Stimulated activated naive CD4-positive, alpha-beta T cell treated with Interleukin-2 at 50 U/mL for 16 hours (primary cell): ENCODE measurements around the gene SPAG9.

Source experiments
- DNase-seq: peaks from one replicate; lab custom pipeline; 2025; lab: John Stamatoyannopoulos, UW

Gene SPAG9

GRCh38 chr17:50938821-50939541 is 181.7 kb downstream of the SPAG9 start:
- DNase-seq: no peak

- no peak for DNase-seq
These were observed 184.7 kb downstream of the SPAG9 start for GRCh38 chr17:50935996-50936266.

GRCh38 chr17:50935221-50935995 is 185.3 kb downstream of the SPAG9 start:
- DNase-seq: no peak

- no peak for DNase-seq
These were observed 185.9 kb downstream of the SPAG9 start for GRCh38 chr17:50934672-50935220.

DNA sequence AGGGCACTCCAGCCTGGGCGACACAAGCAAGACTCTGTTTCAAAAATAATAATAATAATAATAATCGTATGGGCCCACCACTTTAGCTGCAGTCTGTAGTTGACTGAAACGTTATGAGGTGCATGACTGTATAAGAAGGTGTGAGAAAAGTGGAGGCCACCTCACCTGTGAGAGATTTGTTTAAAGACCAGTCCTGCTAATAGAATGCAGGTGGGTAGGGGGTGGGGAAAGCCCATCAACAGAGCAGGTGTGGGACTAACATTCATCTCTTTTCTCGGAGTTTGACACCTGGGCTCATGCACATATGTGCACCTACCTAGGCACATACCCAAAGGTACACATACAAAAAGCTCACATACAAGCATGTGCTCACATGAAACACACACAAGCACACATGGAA is 186.5 kb downstream of the SPAG9 start:
- no peak for DNase-seq

DNA sequence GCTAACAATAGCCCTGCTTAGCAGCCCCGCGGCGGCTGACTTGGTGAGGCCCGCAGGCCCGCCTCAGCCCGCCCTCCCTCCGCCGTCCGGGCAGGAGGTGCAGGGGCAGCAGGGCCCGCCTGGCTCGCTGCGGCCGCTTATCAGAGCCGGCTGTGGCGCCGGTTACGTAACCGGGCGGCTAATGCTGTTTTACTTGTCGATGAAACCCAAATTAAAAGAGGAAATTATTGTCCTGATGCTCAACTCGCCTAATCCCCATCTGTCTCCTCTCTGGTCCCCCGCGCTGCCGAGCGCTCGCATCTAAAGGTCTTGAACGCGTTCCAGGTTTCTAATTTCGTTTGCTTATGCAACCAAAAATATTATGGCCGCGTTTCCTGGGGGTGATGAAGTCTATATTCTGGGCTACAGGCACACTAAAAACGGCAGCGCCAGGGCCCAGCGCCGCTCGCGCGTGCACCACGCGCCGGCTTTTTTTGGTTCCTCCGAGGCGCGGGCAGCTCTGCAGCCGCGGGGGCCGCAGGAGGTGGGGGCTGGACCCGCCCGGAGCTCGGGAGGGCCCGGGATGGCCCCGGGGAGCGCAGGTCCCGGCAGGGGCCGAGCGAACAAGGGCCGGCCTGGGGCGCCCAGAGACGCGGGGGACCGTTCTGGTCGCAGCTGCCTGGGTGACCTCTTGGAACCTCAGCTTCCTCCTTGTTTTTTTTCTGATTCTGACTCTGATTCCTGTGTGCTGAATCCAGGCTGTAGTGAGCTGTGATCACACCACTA is 189.3 kb downstream of the SPAG9 start:
- peak; percentile 49 for DNase-seq

- no peak for DNase-seq
These were observed 192.0 kb downstream of the SPAG9 start for GRCh38 chr17:50928646-50929045.

DNA sequence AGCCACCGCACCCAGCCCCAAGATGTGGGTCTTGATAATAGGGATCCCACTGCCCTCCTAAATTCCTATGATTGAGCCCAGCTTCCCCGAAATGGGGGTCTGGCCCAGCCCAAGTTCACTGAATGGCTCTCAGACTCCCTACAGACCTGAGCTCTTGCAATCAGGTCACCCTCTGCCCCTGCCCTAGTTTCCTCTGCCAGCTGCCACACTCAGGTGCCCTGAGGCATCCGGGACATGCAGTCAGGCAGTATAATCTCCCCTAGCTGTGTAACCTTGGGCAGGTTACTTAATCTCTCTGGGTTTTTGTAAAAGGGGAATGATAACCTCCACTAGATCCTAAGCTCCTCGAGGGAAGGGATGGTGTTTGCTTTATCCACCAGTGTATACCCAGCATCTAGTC is 193.4 kb downstream of the SPAG9 start:
- no peak for DNase-seq

DNA sequence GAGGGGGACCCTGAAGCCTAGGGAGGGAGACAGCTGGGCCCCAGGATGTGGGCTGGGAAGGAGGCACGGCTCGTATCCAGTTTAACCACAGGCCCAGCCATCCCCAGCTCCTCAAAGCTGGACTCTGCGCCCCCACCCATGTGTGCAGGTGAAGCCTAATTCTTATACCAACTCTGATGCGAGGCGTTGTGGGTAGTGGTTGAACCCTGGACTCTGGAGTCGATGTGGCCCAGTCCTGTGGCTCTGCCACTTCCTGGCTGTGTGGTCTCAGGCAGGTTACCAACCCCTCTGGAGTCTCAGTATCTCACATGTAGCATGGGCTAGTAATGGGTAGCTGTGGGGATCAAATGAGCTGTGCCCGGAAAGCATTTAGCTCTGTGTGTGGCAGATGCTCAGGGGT is 194.1 kb downstream of the SPAG9 start:
- DNase-seq: no peak

DNA sequence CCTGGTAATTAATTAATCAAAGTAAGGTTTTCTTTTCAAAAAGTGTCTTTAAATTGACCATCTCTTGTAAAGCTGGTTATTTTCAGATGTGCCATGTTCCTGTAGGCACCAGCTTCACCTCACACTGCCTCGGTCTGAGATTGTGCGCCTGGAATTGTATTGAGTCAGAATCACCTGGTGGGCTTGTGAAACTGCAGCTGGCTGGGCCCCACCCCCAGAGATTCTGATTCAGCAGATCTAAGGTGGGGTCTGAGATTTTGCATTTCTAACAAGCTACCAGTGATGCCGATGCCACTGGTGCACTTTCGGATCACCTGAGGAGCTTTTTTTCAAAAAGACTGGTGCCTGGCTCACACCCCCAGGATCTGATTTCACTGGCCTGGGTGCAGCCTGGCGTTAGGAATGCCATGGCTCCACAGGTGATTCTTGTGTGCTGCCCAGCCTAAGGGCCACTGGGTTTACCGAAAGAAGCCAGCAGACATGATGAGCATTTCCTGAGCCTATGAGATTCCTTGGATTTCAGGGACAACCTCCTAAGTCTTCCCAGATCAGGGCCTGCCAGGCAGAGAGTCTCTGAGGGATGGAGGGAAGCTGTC is 195.3 kb downstream of the SPAG9 start:
- no peak for DNase-seq

DNA sequence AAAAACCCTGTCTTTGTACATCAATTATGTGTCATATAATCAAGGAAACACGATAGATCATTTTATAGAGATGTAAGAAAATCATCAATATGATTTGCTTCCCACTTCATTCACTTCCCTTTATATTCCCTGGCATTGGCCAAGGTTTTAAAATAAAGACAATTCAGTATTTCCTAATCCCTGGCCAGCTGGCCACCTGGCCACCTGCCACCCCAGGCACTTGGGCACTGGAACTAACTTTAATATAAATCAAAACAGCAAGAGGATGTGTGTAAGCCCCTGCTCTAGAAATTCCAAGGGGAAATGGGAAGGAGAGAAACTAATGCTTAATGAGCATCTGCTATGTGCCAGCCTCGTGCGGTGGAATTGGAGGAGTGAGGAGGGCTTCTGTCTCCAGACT is 195.9 kb downstream of the SPAG9 start:
- no peak for DNase-seq

DNA sequence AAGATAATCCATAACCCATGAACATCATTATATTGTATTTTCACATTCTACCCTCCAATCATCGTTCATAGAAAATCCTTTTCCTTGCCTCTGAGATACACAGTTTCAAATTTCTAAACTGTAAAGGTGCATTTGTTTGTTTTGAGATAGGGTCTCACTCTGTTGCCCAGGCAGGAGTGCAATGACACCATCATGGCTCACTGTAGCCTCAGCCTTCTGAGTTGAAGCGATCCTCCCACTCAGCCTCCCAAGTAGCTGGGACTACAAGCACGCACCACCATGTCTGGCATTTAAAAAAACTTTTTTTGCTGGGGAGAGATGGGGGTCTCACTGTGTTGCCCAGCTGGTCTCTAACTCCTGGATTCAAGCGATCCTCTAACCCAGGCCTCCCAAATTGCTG is 196.4 kb downstream of the SPAG9 start:
- DNase-seq: no peak

DNA sequence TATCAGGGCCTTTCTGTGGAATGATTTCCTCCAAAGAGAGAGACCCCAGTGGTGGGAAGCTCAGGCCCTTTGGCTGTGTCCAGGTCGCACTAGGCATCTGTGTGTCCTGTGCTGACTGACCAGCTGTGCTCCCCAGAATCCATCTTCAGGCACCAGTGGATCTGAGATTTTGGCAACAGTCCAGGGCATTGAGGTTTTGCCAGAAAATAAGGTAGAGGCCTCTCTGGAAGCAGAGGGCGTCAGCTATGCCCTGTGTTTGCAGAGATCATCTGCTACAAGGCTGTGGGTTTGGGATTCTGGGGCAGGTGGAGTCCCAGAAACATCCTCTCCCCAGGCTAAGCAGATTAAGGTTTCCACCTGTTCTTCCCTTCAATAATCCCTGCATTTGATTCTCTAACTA is 197.1 kb downstream of the SPAG9 start:
- DNase-seq: no peak

DNA sequence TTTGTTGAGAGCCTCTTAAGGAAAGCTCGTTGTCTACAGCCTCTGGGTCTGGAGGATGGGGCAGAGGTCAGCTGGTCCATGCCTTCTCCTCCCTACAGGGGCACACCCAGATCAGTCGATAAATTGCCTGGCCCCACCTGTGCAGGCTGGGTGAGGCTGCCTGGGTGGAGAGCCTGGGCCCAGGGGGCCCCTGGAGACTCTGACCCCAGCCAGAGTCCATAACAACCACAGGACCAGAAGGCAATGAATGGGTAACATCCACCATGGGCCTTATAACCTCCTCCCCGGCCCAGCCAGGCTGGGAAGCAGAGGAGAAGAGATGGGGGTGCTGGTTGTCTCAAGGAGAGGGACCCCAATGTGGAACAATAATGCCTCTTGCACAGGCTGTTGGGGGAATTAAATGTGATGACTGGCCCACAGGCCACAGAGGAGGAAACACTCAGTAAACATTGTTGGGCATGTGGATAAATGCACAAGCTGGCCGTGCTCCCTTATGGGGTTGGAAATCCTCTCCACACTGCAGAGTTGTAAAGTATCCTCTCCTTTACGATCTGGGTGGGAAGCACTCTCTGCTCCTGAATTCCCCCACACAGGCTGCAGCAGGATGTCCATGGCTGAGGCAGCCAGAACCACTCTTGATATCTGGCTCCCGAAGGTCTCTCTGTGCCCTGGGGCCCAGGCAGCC is 197.8 kb downstream of the SPAG9 start:
- DNase-seq: no peak

- DNase-seq: no peak
These were observed 198.6 kb downstream of the SPAG9 start for GRCh38 chr17:50922107-50922506.

GRCh38 chr17:50920891-50921586 is 199.6 kb downstream of the SPAG9 start:
- no peak for DNase-seq

DNA sequence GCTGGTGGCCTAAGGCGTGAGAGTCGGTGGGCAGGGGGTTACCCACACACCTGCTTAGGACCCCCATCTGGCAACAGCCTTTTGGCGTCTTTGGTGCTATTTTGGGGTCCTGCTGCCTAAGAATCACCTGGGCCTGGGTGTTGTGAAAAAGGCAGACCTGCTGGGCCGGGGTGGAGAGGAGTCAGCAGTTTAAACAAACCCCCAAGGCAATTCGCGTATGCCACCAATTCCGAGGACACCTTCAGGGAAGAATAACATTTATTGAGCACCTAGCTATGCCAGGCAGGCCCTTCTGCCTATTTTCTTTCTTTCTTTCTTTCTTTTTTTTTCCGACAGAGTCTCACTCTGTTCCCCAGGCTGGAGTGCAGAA is 200.6 kb downstream of the SPAG9 start:
- no peak for DNase-seq

DNA sequence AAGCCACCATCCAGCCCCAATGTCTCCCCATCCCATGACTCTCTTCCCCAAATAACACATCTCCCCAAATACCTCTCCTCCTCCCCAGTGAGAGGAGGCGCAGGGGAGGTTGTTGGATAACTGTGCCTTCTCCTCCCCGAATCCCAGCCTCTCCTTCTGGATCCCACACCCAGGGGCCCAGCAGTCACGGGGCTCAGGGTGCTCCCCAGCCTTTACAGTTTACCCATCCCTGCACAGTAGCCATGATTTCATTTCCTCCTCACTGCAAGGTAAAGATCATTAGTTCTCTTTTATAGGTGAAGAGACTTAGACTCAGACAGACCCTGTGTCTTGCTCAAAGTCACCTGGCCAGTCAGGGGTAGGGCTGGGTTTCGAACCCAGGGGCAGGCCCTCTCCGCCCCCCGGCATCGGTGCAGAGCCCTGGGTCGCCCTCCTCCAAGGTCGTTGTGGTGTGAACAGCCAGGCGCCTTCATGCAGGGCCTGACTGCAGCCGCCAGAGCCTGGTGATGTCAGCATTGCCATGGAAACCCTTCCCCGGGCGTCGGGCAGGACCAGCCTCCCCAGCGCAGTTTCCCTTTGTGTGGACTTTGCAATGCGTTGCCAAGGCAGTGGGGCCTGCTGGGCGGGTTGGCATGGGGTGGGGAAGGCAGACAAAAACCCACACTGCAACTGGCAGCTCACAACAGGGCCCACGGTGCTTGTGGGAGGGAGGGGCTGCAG is 201.2 kb downstream of the SPAG9 start:
- DNase-seq: peak; percentile 79

GRCh38 chr17:50918933-50919296 is 201.8 kb downstream of the SPAG9 start:
- DNase-seq: peak; percentile 38

GRCh38 chr17:50918071-50918932 is 202.4 kb downstream of the SPAG9 start:
- no peak for DNase-seq
